T follicular helper cell (primary cell): ENCODE data around the gene PRLH.
"Not testable (repeated sequence)": the region's sequence is repeated elsewhere in the genome, so short reads cannot be mapped to it uniquely, and the experiment has no call there.

ENCODE experiments used
- DNase-seq: peaks from one replicate; pipeline ENCODE4 v3.0.0-alpha.2; 2020; ENCODE audit warnings: low read depth

Gene PRLH

DNA sequence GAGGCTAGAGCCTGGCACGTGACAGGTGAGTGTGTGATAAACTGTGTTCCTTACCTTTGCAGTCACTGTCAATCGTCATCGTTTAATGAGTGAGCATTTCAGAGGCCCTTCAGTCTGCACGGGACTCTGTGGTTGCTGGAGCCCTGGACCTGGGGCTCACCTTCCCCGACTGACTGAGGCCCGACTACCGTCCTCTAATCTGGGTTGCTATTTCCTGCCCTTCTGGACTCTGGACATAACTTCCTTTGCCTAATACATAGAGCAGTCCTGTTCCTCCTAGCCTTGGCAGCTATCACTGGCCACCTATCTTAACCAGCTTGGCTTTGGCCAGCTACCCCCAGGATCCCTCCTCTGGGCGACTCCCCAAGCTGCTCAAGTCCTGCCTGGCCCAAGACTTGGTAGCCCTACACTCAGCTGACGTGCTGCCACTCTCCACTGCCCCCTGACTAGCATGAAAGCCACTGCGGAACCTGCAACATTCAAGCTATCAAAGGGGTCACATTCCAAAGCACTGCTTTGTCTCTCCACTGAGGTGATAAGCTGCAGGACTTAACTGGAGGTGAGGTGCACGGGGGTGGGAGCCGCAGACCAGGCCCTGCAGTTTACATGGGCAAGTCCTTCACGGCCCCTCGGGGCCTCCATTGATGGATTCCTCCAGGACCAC is 35.2 kb downstream of the PRLH start:
- DNase-seq, result no peak

- DNase-seq, result no peak
These were observed 36.0 kb downstream of the PRLH start for GRCh38 chr2:237602409-237602808.

- DNase-seq, result no peak
These were observed 36.8 kb downstream of the PRLH start for GRCh38 chr2:237603049-237603717.

- peak; percentile 54 for DNase-seq
These were observed 37.5 kb downstream of the PRLH start for GRCh38 chr2:237603718-237604362.

DNA sequence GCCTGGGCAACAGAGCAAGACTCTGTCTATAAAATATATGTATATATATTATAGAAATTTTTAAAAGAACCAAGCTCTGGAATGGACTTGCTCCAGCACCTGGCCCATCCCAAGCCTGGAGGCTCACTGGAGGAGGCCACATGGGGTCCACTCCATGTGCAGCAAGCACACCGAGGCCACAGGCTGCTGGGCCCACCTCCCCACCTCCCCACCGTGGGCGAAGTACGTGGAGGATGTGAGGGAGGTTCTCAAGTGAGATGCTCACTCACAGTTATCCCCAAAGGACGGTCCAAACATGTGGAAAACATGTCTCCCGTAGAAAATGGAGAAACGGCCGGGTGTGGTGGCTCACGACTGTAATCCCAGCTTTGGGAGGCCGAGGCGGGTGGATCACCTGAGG is 38.0 kb downstream of the PRLH start:
- DNase-seq, result no peak

DNA sequence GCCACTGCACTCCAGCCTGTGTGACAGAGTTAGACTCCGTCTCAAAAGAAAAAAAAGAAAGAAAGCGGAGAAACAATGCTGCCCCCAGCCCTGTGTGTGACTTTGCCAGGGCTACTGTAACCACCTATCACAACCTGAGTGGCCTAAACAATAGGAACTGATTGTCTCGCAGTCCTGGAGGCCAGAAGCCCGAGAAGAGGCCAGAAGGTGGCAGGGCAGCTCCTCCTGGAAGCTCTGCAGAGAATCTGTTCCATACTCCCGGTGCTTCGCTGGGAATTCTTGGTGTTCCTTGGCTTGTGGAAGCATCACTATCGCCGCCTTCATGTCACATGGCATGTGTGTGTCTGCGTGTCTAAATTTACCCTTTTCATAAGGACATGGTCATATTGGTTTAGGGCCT is 38.6 kb downstream of the PRLH start:
- no peak for DNase-seq

- DNase-seq, result not testable (repeated sequence)
These were observed 40.1 kb downstream of the PRLH start for GRCh38 chr2:237606522-237606921.

DNA sequence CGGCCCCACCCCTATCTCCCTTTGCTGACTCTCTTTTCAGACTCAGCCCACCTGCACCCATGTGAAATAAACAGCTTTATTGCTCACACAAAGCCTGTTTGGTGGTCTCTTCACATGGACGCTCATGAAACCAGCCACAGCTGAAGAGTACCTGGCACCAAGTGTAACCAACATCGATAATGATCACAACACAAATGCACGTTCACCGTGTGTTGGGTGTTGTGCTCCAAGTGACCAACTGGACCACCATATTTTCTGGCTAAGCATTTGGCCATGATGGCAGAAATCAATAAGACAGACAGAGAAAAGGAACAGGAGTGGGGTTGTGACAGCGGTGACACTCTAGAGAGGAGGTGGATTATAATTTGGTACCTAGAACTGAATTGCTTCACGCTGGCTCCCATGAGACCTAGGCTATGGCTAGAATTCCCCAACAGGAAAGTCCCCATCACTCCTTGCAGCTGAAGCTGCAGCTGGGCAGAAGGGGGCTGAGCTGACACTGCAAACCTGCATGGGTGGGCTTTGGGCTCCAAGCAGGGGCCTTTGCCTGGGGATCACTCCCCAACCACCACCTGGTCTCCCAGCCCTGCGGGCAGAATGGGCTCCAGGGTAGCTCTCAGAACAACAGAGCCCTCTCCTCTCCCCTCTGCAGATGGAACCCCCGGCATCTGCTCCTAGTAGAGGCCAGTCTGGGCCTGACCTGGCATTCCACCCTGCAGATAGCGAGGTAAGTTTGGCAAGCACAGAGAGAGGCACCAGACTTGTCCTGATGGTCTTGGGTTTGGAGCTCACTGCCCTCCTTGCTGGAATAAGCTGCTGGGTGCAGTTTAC is 46.4 kb downstream of the PRLH start:
- no peak for DNase-seq

GRCh38 chr2:237613679-237614078 is 47.3 kb downstream of the PRLH start:
- DNase-seq, result no peak

- DNase-seq, result no peak
These were observed 47.9 kb downstream of the PRLH start for GRCh38 chr2:237614151-237614720.

GRCh38 chr2:237615631-237616249 is 49.4 kb downstream of the PRLH start:
- DNase-seq, result no peak

DNA sequence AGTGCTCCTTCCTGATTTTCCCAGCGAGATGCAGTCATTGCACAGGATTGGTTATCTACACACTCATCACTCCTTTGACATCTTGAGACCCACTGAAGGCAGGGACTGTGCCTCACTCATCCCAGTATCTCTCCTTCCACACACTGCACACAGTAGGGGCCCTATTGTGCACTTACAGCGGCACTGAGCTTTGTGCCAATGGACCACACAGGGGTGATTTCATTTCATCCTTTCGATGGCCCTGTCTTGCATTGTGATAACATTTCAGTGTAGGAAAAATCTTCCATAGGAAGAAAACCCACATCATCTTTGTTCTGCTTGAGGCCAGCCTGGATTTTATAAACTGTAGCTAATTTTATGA is 50.0 kb downstream of the PRLH start:
- no peak for DNase-seq
